DOHH2 (cell line): Measurements from ENCODE around the gene CNPY2.

Source experiments
- EZH2phosphoT487 ChIP-seq: fragments of 200-600 bp; sonication (generic); IDR thresholded peaks from 2 replicates; pipeline ENCODE4 v1.6.1; 2017; ENCODE audit warnings: borderline replicate concordance, mild to moderate bottlenecking, antibody characterized with exemption, low read length, moderate library complexity, mixed read lengths
- TF ChIP-seq, protein P1 (sequence below): fragments of 200-600 bp; sonication (generic); IDR thresholded peaks from one replicate; pipeline ENCODE4 v1.5.1; 2014; ENCODE audit warnings: antibody characterized with exemption, mild to moderate bottlenecking, low read depth, low read length; ENCODE audit not compliant: poor library complexity, severe bottlenecking

DNA sequence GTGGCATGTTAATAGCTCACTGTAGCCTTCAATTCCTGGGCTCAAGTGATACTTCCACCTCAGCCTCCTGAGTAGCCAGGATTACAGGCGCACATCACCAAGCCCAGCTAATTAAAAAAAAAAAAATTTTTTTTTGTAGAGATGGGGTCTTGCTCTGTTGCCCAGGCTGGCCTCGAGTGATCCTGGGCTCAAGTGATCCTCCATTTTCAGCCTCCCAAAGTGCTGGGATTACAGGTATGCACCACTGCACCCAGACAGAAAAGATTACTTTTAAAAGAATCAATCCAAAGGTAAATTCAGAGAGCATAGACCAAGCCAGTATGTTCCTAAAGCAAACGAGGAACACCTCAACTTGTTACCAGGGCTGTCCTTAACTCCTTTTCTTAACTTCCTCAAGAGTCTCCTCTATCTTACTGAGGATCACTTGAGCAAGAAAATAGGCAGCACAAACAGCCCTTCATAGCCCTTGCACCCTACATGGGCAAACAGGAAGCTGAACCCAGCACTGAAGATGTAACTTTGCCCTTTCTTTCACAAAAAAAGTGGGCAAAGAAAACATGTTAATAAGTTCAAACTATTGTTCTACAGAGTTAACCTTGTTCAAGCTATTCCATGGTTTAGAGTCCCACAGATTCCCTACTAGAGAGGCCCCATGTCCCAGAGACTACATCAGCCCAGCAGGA lies 26.9 kb downstream of the CNPY2 start:
- TF ChIP-seq EZH2phosphoT487, result no peak
- TF ChIP-seq, protein P1, sequence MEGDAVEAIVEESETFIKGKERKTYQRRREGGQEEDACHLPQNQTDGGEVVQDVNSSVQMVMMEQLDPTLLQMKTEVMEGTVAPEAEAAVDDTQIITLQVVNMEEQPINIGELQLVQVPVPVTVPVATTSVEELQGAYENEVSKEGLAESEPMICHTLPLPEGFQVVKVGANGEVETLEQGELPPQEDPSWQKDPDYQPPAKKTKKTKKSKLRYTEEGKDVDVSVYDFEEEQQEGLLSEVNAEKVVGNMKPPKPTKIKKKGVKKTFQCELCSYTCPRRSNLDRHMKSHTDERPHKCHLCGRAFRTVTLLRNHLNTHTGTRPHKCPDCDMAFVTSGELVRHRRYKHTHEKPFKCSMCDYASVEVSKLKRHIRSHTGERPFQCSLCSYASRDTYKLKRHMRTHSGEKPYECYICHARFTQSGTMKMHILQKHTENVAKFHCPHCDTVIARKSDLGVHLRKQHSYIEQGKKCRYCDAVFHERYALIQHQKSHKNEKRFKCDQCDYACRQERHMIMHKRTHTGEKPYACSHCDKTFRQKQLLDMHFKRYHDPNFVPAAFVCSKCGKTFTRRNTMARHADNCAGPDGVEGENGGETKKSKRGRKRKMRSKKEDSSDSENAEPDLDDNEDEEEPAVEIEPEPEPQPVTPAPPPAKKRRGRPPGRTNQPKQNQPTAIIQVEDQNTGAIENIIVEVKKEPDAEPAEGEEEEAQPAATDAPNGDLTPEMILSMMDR, result no peak
